NCI-H524 (cell line): Measurements from ENCODE around the gene SSTR1.

Experiments used
- DNase-seq, 2 experiments: peaks; one replicate each; lab custom pipeline; 2025; lab: John Stamatoyannopoulos, UW

The SSTR1 gene

DNA sequence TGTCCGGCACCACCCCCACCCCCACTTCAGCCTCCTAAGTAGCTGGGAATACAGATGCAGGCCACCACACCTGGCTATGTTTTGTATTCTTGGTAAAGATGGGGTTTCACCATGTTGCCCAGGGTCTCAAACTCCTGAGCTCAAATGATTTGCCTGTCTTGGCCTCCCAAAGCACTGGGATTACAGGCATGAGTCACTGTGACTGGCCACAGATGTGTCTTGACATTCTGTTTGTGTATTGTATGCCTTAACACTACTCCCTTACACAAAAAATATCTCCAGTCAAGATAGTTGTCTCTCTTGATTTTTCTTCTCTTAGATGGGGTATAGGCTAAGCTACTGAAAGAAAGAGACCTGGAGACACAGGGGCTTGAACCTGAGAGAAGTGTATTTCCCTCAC is 30.6 kb downstream of the SSTR1 start:
- no peak for DNase-seq

DNA sequence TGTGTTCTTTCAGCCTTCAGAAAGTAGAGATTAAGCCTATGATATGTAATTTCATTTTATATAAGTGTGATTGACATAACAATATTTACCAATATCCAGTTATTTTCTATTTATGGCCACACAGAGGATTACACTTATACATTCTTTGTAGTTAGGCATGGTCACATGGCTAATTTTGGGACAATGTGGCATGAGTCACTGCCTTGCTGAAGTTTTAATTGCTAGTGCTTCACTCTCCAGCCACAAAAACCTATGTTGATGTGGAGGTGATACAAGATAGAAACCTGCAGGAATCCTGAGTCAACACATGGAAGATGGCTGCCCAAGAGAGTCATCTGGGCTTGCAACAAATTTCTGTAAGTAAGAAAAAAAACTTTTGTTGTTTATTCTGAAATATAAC is 31.2 kb downstream of the SSTR1 start:
- no peak for DNase-seq

DNA sequence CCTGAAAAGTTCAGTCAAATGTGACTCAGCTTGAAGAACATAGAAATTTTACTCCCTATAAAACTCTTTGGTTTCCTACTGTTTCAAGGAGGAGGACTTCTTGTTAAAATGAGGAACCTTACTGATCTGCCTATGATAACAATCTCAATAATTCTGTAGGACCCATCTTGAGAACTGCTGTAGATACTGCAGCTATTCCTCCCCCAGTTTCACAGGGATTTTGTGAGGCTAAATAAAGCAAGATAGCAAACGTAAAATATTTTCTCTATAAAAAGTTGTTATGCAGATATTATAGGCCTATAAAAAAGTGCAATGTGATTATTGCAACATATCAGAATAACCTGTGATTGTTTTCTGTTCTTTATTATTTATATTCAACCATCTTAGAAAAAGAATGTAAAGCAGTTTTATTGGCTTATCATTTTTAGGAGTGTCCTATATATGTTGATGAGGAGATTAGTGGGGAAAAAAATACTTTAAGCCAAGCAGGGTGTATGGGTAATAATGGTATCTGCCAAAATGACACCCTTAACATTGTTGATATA is 36.1 kb downstream of the SSTR1 start:
- DNase-seq: no peak

DNA sequence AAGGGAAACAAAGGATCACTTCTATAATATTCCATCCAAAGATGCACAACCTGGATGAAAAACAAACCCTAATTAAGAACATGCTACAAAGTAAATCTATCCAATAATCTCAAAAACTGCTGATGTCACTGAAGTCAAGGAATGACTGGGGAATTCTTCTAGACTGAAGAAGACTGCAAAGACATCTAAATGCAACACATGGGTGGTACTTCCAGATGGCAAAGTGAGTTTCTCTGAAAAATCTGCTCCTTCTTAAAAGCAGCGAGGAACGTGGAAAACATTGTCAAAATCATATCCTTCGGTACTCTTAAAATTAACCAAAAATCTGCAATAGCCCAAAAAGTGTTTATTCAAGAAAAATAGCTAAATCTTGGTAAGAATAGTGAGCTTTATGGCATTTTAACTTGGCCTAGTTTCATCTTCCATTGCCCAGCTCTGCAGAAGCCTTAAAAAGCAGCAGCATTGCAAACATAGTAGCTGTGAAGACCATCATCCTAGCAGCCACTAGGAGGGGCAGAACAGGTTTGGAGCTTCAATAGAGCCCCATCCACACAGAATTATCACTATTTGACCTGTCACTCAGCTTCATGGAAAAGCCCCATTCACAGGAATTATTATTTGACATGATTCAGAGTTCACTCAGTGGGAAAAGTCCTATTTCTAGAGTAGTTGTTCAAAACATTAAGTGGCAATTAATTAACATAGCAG is 40.8 kb downstream of the SSTR1 start:
- DNase-seq: peak in 1 of 2 experiments; percentile 18

DNA sequence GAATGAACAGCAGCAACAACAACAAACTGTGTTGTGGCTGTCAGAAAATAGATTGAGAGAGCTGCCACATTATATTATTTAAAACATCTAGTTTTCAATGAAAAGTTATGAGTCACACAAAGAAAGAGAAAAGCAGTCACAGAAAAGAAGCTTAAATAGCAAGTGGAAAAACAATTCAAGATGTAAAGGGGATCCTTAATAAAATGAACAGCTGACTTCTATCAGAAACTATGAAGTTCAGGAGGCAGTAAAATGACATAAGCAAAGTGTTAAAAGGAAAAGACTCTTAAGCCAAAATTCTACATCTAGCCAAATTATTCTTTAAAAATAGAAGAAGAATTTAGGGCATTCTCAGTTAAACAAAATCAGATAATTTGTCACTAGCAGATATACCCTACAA is 42.6 kb downstream of the SSTR1 start:
- DNase-seq: no peak

DNA sequence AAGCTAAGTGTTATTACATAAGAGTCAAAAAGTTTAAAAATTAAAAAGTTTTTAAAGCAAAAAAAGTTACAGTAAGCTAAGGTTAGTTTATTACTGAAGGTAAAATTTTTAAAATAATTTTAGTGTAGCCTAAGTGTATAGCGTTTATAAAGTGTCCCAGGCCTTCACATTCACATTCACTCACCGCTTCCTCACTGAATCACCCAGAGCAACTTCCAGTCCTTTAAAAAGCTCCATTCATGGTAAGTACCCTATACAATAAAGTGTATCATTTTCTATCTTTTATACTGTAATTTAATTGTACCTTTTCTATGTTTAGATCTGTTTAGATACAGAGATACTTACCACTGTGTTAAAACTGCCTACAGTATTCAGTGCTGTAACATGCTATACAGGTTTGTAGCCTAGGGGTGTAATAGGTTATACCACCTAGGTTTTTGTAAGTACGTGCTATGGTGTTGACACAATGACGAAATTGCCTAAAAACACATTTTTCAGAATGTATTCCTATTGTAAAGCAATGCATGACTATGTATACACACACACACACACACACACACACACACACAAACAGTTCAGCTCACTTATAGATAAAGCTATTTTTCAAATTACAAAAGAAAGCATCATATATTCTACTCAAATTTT is 44.5 kb downstream of the SSTR1 start:
- DNase-seq: no peak

DNA sequence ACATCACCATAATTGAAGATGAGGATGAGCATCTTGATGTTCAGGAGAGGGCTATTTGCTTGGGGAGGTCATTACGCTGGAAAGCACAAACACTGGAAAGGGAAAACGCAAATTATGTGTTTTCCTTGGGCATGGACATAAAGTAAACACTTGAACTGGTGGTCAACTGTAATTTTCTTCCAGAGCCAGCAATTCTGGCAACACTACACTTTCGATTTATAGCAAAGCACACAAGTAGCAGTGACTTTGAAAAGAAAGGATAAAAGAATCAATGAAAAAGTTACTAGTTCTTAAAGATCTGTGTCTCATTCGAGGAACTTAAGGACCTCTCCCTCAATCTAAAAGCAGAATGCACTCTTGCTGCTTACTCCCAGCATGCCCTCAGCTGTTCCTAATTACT is 46.0 kb downstream of the SSTR1 start:
- DNase-seq: no peak

DNA sequence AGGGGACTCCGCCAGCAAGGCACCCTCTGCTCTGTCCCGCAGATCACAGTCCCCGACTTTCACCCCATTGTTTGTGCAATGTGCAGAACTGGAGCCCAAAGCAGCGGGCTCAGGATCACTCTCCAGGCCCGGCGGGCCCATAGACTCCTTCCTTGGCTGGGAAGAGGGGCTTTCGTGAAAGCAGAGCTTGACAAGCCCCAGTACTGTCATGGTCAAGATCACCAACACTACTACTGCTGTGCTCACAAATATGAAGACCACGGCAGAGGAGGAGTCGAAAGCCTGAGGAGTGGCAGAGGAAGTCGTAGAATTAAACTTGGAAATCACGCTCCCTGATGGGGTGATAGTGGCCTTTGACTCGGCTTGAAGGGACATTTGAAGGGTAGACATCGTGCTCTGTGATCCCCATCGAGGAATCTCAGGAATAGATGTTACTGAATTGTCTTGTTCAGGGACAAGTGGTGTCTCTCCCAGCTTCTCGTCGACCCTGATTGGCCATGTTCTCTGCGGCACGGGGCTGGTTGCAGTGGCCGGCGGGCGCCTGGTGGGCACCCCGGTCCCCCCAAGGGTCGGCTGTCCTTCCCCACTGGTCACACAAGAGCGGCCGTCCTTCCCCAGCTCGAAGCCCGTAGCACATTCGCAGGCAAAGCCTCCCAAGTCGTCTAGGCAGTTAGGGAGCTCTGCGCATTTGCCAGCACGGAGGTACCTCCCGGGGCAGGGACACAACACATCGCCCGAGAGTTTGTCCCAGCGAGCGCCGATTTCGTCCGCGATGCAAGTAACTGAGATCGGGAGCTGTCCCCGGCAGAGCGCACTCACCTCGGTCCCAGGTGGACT is 47.1 kb downstream of the SSTR1 start:
- DNase-seq: no peak

DNA sequence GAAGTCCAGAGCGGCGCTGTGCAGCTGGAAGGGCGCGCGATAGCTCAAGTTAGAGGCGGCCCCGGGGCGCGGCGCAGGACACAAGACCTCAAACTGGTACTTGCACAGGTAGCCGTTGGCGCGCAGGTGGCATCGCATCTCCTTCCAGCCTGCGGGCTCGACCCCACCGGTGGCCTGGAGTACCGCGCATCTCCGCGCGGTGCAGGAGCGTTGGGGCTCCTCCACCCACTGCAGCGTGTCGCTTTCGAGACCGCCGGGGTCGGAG is 47.6 kb downstream of the SSTR1 start:
- DNase-seq: peak; percentile 18 to 61

DNA sequence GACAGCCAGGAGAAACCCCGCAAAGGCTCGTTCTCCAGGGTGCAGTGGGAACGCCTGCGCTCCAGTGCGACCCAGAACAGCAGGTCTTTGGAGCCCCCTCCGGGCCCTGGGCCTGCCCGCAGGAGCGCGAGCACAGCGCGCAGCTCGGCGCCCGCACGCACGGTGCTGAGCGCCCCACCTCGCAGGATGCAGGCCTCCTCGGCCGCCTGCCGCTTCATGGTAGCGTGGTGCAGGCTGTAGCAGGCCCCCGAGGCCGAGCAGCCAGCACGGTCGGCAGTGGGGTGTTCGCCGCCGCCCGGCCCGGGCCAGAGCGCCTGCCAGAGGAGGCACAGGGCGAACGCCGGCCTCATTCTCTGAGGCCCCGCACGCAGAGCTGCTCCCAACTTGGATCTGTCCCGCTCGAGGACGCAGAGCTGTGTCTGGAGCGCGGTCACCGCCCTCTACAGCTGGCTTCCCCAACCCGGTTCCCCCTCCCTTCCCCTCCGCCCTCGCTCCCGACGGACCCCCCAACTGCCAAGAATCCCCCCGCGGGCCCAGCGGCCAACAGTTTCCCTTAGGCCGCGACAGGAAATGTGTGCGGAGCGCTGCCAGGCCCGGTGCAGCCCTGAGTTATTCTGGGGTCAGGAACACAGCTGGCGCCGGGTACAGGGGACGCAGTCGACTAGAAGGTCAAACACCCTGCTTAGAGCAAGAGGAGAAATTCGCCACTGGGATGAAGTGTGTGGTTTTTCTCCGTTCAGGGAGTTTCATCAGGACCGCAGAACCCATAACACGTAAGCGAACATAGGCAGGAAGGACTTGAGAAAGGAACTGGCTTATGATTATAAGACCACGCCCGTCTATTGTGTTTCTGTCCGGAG is 48.2 kb downstream of the SSTR1 start, which contains the start of gene CLEC14A:
TSS of gene CLEC14A (minus strand) at position 421 of the 860 bp plus-strand sequence. CDS start at position 350, 71 bp downstream.
- peak in 1 of 2 experiments; percentile 61 for DNase-seq

DNA sequence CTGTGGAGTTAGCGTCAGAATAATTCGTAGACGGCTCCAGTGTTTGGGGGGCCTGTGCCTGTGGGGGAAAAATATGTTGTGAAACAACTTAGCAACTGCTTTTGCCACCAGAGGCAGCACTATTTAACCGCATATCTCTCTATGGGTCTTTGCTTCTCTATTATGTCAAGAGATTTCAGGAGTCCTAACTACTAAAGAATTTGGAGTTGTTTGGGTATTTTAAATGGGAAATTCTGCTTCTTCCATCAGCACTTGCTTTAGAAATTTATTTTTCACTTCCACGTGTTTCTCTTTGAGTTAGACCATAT is 48.8 kb downstream of the SSTR1 start:
- peak in 1 of 2 experiments; percentile 38 for DNase-seq

DNA sequence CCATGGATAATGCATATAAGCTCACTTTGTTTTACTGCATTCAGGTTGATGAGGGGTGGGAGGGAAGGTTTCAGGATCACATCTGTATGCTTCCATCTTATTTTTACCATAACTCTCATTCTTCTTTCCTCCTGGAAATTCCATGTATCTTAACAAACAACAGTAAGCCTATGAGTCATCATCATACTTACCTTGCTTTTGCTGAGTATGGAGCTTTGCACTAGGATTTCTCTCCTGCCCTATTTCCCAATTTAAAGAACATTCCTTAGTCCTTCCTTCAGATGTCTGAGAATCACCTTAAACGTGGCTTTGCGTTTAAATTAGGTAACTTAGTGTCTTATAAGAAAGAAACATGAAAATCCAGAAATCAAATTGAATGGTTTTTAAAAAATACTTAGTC is 49.8 kb downstream of the SSTR1 start:
- DNase-seq: no peak

DNA sequence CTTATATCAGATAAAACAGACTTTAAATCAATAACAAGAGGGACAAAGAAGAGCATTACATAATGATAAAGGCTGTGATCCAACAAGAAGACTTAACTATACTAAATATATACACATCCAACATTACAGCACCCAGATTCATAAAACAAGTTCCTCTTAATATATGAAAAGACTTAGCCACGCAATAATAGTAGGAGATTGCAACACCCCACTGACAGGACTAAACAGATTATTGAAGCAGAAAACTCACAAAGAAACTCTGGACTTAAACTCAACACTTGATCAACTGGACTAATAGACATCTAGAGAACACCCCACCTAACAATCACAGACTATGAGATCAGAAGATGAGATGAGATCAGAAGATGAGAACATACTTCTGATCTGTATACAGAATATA is 53.9 kb downstream of the SSTR1 start:
- no peak for DNase-seq
